ENCODE measurements around the gene MVP.
"Not testable (repeated sequence)": the region's sequence is repeated elsewhere in the genome, so short reads cannot be mapped to it uniquely, and the experiment has no call there.

The MVP gene

DNA sequence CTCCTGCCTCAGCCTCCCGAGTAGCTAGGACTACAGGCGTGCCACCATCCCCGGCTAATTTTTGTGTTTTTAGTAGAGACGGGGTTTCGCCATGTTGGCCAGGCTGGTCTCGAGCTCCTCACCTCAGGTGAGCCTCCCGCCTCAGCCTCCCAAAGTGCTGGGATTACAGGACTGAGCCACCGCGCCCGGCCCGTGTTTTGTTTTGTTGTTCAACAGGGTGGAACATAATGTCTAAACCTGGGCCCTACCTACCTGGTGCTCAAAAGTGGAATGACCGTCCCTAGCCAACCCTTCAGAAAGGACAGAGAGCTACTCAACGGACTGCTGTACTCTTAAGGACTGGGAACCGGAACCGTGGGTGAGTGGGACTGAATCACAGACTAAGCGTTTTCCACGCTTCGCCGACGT is 30.5 kb upstream of the MVP start:
- Histone ChIP-seq H3K9ac (ENCODE audit: low read length) (peak overlapping the region; percentile 86), H3K36me3 (ENCODE audit: control insufficient read depth, insufficient read depth, low read length) (peaks cover 5% of the 10 kb centered on the region; the same call in 1 of the 2 replicates), H3K4me3 (ENCODE audit: low read depth, low read length) (peak overlapping the region; percentile 90), H3K27me3 (ENCODE audit: control insufficient read depth, insufficient read depth, low read length) (no peaks in the 10 kb centered on the region), H3K9me3 (ENCODE audit: control insufficient read depth, insufficient read depth, low read depth, low read length) (no peaks in the 10 kb centered on the region), H3K27ac (ENCODE audit: low read depth, low read length) (peak overlapping the region; percentile 77; the same call in 1 of the 2 replicates), H3K4me1 (ENCODE audit: control insufficient read depth, insufficient read depth, low read length) (peaks cover 12% of the 10 kb centered on the region)

DNA sequence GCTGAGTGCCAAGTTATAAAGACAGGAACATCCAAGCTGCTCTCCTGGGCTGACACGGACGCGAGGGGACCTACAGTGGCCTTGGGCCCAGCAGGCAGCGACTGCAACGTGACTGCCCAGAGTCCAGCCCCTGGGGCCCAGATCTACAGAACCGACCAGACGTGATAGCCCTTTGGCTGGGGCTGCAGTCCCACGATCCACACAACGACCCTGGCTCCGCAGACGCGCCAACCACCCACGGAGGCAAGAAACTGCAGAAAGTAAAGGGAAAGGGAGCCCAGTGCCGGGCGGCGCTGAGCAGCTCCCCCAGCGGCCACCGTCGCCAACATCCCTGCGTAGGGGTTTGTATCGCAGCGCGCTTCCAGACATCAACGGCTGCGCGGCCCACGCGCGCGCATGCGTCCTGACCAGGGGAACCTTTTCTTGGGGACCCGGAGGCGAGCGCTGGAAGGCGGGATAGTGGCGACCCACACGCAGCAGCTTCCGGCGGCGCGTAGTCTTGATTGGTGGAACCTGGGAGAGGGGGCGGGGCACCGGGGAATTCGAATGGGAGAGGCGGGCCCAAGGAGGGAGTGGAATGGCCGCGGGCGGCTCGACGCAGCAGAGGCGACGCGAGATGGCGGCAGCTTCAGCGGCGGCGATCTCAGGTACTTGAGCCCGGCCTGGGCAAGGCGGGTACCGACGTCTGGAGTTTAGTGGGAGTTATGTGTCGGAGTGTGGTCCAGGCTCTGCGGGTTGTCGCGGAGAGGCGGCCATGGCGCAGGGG is 29.9 kb upstream of the MVP start, which contains the start of gene KIF22:
KIF22 (plus strand) TSS at position 569 of the 766 bp plus-strand sequence; CDS start at position 578, 9 bp downstream.
- Histone ChIP-seq H3K9ac (ENCODE audit: low read length) (peak within 1 kb of the TSS; percentile 92), H3K4me1 (ENCODE audit: control insufficient read depth, insufficient read depth, low read length) (peaks cover 11% of the 10 kb centered on the region), H3K27me3 (ENCODE audit: control insufficient read depth, insufficient read depth, low read length) (no peaks in the 10 kb centered on the region), H3K9me3 (ENCODE audit: control insufficient read depth, insufficient read depth, low read depth, low read length) (no peaks in the 10 kb centered on the region), H3K4me3 (ENCODE audit: low read depth, low read length) (peak within 1 kb of the TSS; percentile 90), H3K27ac (ENCODE audit: low read depth, low read length) (peak within 1 kb of the TSS; percentile 78; the same call in 1 of the 2 replicates), H3K36me3 (ENCODE audit: control insufficient read depth, insufficient read depth, low read length) (peaks cover 11% of the 10 kb centered on the region)

DNA sequence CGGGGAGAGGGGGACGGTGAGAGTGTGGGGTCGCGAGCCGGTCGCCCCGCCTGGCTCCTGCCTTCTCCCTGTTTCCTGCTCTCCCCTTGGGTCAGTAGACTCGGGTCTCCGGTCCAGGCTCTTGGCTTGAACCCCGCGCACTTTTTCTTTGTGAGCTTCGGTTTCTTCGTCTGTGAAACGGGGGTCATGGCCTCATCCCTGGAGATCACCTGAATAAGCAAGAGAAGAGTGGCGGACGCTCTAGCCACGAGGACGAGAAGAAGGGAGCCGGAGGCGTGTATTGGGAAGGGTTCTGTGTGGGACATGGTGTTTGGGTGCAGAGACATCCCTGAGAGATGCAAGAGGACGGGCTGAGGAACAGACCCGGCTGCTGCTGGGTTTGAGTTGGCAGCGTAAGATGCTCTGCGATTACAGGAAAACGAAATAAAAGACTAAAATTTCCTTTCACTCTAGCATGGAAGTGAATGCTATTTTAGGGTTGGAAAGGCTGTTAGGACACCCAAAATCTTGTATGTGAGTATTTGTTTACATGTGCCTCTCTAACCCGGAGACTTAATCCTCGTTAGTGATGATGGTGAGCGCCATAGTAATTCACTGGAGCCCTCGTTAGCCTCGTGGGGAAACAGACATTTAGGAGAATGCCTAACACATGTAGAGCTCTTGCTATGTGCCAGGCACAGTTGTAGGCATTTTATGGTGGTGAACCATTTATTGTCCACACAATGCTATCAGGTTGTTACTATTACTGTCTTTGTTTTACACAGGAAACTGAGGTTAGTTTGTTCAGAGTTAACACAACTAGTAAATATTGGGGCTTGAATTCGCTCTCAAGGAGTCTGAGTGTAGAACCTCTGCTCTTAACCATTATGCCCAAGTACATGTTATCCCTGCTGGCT is 29.1 kb upstream of the MVP start:
- peak overlapping the region; percentile 90 for H3K4me3 ChIP-seq (ENCODE audit: low read depth, low read length)
- peaks cover 15% of the 10 kb centered on the region for H3K36me3 ChIP-seq (ENCODE audit: control insufficient read depth, insufficient read depth, low read length)
- peaks cover 11% of the 10 kb centered on the region for H3K4me1 ChIP-seq (ENCODE audit: control insufficient read depth, insufficient read depth, low read length)
- H3K27ac ChIP-seq (ENCODE audit: low read depth, low read length): peak overlapping the region; percentile 78; the same call in 1 of the 2 replicates
- no peaks in the 10 kb centered on the region for H3K27me3 ChIP-seq (ENCODE audit: control insufficient read depth, insufficient read depth, low read length)
- peak overlapping the region; percentile 92 for H3K9ac ChIP-seq (ENCODE audit: low read length)
- H3K9me3 ChIP-seq (ENCODE audit: control insufficient read depth, insufficient read depth, low read depth, low read length): no peaks in the 10 kb centered on the region

DNA sequence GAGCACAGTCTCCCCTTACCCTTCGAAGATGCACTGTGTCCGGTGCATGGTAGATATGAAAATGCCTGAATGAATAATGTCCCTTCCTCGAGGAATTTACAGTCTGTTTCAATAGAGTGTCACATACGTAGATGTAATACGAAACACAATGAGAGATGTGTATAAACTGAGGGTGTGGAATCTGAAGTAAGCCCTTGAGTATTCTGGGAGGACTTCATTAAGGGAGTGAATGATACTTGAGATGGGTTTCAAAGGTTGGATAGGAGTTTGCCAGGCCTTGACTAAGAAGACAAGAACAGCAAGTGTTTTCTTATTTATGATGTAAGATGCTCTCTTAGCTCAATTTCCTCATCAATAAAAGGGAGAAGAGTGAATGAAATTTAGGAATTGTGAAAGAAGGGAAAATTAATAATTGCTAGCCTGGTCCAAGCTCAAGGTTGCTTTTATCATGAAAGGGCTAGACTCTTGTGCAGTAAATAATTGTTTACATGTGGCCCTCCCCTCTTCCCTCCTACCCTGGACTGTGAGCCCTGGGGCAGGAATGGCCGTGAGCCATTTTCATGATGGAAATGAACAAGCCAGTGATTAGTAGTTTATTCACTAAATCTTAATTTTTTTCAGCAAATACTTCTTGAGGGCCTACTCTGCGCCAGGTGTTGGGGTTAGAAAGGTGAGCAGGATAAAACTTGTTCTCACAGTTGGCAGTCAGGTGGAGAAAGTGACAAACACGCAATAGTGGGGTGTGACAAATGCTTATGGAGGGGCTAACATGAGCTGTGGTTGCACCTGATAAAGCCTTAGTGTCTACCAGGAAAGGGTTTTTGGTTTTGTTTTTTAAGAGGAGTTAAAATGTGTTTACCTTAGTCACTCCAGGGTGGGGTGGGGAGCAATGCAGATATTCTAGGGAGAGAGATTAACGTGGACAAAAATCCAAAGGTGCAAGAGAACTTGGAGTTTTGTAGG is 28.1 kb upstream of the MVP start:
- H3K27ac ChIP-seq (ENCODE audit: low read depth, low read length): no peak overlapping the region
- H3K4me1 ChIP-seq (ENCODE audit: control insufficient read depth, insufficient read depth, low read length): peaks cover 11% of the 10 kb centered on the region
- no peaks in the 10 kb centered on the region for H3K27me3 ChIP-seq (ENCODE audit: control insufficient read depth, insufficient read depth, low read length)
- no peaks in the 10 kb centered on the region for H3K9me3 ChIP-seq (ENCODE audit: control insufficient read depth, insufficient read depth, low read depth, low read length)
- H3K36me3 ChIP-seq (ENCODE audit: control insufficient read depth, insufficient read depth, low read length): peaks cover 24% of the 10 kb centered on the region
- peak overlapping the region; percentile 90 for H3K4me3 ChIP-seq (ENCODE audit: low read depth, low read length)
- H3K9ac ChIP-seq (ENCODE audit: low read length): peak overlapping the region; percentile 92

DNA sequence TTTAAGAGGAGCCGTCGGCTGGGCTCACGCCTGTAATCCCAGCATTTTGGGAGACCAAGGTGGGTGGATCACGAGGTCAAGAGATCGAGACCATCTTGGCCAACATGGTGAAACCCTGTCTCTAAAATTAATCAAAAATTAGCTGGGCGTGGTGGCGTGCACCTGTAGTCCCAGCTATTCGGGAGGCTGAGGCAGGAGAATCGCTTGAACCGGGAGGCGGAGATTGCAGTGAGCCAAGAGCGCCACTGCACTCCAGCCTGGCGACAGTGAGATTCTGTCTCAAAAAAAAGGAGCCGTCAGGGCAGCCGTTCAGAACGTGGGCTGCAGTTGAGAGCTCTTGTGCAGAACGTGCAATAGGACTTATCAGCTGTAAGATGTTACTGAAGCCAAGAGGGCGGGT is 27.1 kb upstream of the MVP start:
- H3K4me3 ChIP-seq (ENCODE audit: low read depth, low read length); H3K27me3 ChIP-seq (ENCODE audit: control insufficient read depth, insufficient read depth, low read length); H3K9me3 ChIP-seq (ENCODE audit: control insufficient read depth, insufficient read depth, low read depth, low read length); H3K9ac ChIP-seq (ENCODE audit: low read length); H3K27ac ChIP-seq (ENCODE audit: low read depth, low read length): not testable (repeated sequence)
- Histone ChIP-seq H3K4me1 (ENCODE audit: control insufficient read depth, insufficient read depth, low read length) (peaks cover 11% of the 10 kb centered on the region), H3K36me3 (ENCODE audit: control insufficient read depth, insufficient read depth, low read length) (peaks cover 35% of the 10 kb centered on the region)

GRCh38 chr16:29794231-29794710 is 26.0 kb upstream of the MVP start:
- Histone ChIP-seq H3K9ac (ENCODE audit: low read length) (no peak overlapping the region), H3K4me1 (ENCODE audit: control insufficient read depth, insufficient read depth, low read length) (peaks cover 11% of the 10 kb centered on the region), H3K4me3 (ENCODE audit: low read depth, low read length) (no peak overlapping the region), H3K36me3 (ENCODE audit: control insufficient read depth, insufficient read depth, low read length) (peaks cover 46% of the 10 kb centered on the region), H3K9me3 (ENCODE audit: control insufficient read depth, insufficient read depth, low read depth, low read length) (no peaks in the 10 kb centered on the region), H3K27ac (ENCODE audit: low read depth, low read length) (no peak overlapping the region), H3K27me3 (ENCODE audit: control insufficient read depth, insufficient read depth, low read length) (no peaks in the 10 kb centered on the region)

DNA sequence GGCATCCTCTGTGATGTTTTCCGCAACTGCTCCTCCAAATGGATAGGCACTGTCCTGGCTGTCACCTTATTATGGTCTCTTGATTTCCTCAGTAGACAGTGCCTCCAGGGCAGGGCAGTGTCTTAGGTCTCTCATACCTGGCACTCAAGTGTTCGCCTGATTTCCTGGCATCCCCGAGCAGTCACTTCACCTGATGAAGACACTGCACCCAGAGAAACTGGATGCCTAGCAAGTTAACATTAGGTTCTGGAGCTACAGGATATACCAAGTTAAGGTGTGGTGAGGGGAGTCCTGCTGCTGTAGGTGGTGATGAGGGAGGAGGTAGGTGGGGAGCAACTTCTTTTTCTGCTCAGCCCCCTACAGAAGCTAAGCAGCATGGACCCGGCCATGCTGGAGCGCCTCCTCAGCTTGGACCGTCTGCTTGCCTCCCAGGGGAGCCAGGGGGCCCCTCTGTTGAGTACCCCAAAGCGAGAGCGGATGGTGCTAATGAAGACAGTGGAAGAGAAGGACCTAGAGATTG is 17.8 kb upstream of the MVP start:
- no peaks in the 10 kb centered on the region for H3K9me3 ChIP-seq (ENCODE audit: control insufficient read depth, insufficient read depth, low read depth, low read length)
- H3K27me3 ChIP-seq (ENCODE audit: control insufficient read depth, insufficient read depth, low read length): no peaks in the 10 kb centered on the region
- H3K4me1 ChIP-seq (ENCODE audit: control insufficient read depth, insufficient read depth, low read length): peaks cover 19% of the 10 kb centered on the region
- no peak overlapping the region for H3K9ac ChIP-seq (ENCODE audit: low read length)
- H3K4me3 ChIP-seq (ENCODE audit: low read depth, low read length): no peak overlapping the region
- no peak overlapping the region for H3K27ac ChIP-seq (ENCODE audit: low read depth, low read length)
- H3K36me3 ChIP-seq (ENCODE audit: control insufficient read depth, insufficient read depth, low read length): peaks cover 73% of the 10 kb centered on the region

DNA sequence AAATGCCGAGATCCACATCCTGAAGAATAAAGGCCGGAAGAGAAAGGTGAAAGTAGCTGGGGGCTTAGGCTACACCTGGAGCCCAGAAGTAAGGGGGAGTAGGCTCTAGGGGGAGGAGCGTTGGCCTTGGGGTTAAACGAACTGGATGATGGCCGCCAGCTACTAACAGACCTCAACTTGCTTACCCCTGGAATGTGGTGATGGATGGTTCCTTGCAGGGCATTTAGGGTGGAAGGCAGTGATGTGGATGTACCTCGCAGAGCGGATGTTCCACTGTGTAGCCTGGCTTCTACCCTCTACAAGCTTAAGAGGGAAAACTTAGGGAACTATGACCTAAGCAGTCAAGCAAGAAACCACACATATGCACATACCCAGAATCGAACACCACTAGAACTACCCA is 16.2 kb upstream of the MVP start:
- peaks cover 70% of the 10 kb centered on the region for H3K36me3 ChIP-seq (ENCODE audit: control insufficient read depth, insufficient read depth, low read length)
- no peak overlapping the region for H3K27ac ChIP-seq (ENCODE audit: low read depth, low read length)
- peaks cover 25% of the 10 kb centered on the region for H3K4me1 ChIP-seq (ENCODE audit: control insufficient read depth, insufficient read depth, low read length)
- peak overlapping the region; percentile 79; the same call in 1 of the 2 replicates for H3K4me3 ChIP-seq (ENCODE audit: low read depth, low read length)
- no peaks in the 10 kb centered on the region for H3K27me3 ChIP-seq (ENCODE audit: control insufficient read depth, insufficient read depth, low read length)
- H3K9ac ChIP-seq (ENCODE audit: low read length): no peak overlapping the region
- no peaks in the 10 kb centered on the region for H3K9me3 ChIP-seq (ENCODE audit: control insufficient read depth, insufficient read depth, low read depth, low read length)

DNA sequence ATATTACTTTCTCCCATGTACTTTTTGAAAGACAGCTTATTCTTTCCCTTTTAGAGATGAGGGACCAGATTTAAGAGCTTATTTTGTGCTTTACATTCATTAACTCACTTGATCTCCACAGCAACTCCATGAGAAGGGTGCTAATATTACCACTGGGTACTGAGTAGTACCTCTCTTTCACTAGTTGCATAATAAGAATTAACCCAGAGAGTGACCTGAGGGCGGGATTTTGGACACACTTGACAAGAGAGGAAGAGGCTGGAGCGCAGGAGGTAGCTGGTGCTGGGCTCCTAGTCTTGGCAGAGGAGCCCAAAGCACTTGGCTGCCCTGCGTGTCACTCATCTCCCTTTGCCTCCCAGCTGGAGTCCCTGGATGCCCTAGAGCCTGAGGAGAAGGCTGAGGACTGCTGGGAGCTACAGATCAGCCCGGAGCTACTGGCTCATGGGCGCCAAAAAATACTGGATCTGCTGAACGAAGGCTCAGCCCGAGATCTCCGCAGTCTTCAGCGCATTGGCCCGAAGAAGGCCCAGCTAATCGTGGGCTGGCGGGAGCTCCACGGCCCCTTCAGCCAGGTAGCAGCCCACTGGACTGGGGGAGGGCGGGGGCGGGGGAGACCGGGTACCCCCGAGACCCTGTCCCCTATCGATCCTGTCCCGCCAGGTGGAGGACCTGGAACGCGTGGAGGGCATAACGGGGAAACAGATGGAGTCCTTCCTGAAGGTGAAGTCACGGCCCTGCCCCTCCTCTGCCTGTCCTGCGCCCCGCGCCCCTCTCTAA is 15.6 kb upstream of the MVP start:
- Histone ChIP-seq H3K27me3 (ENCODE audit: control insufficient read depth, insufficient read depth, low read length) (no peaks in the 10 kb centered on the region), H3K36me3 (ENCODE audit: control insufficient read depth, insufficient read depth, low read length) (peaks cover 68% of the 10 kb centered on the region), H3K9ac (ENCODE audit: low read length) (peak overlapping the region; percentile 85), H3K4me1 (ENCODE audit: control insufficient read depth, insufficient read depth, low read length) (peaks cover 28% of the 10 kb centered on the region), H3K27ac (ENCODE audit: low read depth, low read length) (peak overlapping the region; percentile 85), H3K4me3 (ENCODE audit: low read depth, low read length) (peak overlapping the region; percentile 79), H3K9me3 (ENCODE audit: control insufficient read depth, insufficient read depth, low read depth, low read length) (no peaks in the 10 kb centered on the region)

Measured in HUES6 (cell line).